HepG2 (cell line): ENCODE results near the gene WIF1. TPM values are rescaled to one million over a fixed set of nuclear protein-coding genes. Genes with fewer than 3 reads are reported as not detected.

Experiments
- ATAC-seq: fragments of 200-7000 bp; cut with Tn5 transposase; 3 replicates; pipeline ENCODE4 v1.9.1; 2020; ENCODE audit warnings: mild to moderate bottlenecking, moderate library complexity
- BruUV-seq: library from RNA; stranded (reverse); fragments of 400-500 nt; replicated peaks from 2 replicates; lab custom pipeline; 2021; lab: Mats Ljungman, UMichigan
- CTCF ChIA-PET: fragments of 300-600 bp; formaldehyde crosslinking; extraction: SDS; loops from one replicate; lab custom pipeline; 2021; ENCODE audit warnings: low total read pairs, inconsistent platforms, low intra/inter-chr PET ratio; lab: Yijun Ruan, JAX
- POLR2A ChIA-PET: fragments of 350-600 bp; sonication (Branson Sonifier 250); formaldehyde crosslinking; loops from one replicate; lab custom pipeline; 2020; ENCODE audit warnings: antibody characterized with exemption, inconsistent platforms; lab: Yijun Ruan, JAX
- DNase-seq: peaks from one replicate; pipeline ENCODE4 v3.0.0-alpha.2; 2015; ENCODE audit warnings: low spot score
- FAIRE-seq: peaks from 3 replicates; lab custom pipeline; 2011; peaks lifted over from hg19 to GRCh38; lab: Jason Lieb, UNC
- H2AFZ ChIP-seq: one replicate; pipeline ENCODE4 v1.6.1; 2011; ENCODE audit warnings: low read length, inconsistent platforms
- H3K27ac ChIP-seq: fragments of 300-600 bp; 3 replicates; pipeline ENCODE4 v1.8.0; 2011; ENCODE audit warnings: mixed run types, mild to moderate bottlenecking, mixed read lengths, low read length, inconsistent platforms; ENCODE audit not compliant: insufficient read depth; ENCODE audit errors: extremely low read length
- H3K27me3 ChIP-seq, 2 experiments: fragments of 200-600 bp in 1 of 2; 2 replicates in 1 of 2; 3 replicates in 1 of 2; pipeline versions ENCODE4 v1.6.0 to v1.8.0; 2011; ENCODE audit warnings: low read length in 2 of 2, mild to moderate bottlenecking in 2 of 2, moderate library complexity in 2 of 2, inconsistent platforms in 1 of 2; ENCODE audit not compliant: insufficient read depth in 2 of 2, control insufficient read depth in 1 of 2
- H3K36me3 ChIP-seq, 2 experiments: fragments of 200-600 bp in 1 of 2; replicated peaks in 1 of 2; 2 replicates in 1 of 2; 3 replicates in 1 of 2; pipeline versions ENCODE4 v1.5.1 to v1.8.0; 2011; ENCODE audit warnings: low read length in 2 of 2, inconsistent platforms in 1 of 2; ENCODE audit not compliant: insufficient read depth in 2 of 2, control insufficient read depth in 1 of 2
- H3K4me1 ChIP-seq: 2 replicates; pipeline ENCODE4 v1.5.1; 2012; ENCODE audit warnings: low read length, inconsistent platforms; ENCODE audit not compliant: insufficient read depth
- H3K4me2 ChIP-seq: 2 replicates; pipeline ENCODE4 v1.6.0; 2011; ENCODE audit warnings: low read depth, low read length, inconsistent platforms
- H3K4me3 ChIP-seq, 3 experiments: fragments of 200-600 bp in 1 of 3; sonication (generic), shearing (Covaris generic) in 1 of 3; replicated peaks in 1 of 3; 2 replicates each; pipeline ENCODE4 v1.5.1; 2011 to 2016; ENCODE audit warnings: low read length in 3 of 3, inconsistent platforms in 2 of 3, low read depth in 2 of 3, mild to moderate bottlenecking in 2 of 3, control low read depth in 1 of 3, mixed read lengths in 1 of 3; ENCODE audit not compliant: insufficient read depth in 1 of 3
- H3K79me2 ChIP-seq: one replicate; pipeline ENCODE4 v1.6.1; 2011; ENCODE audit warnings: low read length, inconsistent platforms; ENCODE audit not compliant: insufficient read depth
- H3K9ac ChIP-seq: 2 replicates; pipeline ENCODE4 v1.6.0; 2011; ENCODE audit warnings: mild to moderate bottlenecking, low read depth, low read length, inconsistent platforms; ENCODE audit not compliant: insufficient read depth
- H3K9me3 ChIP-seq: 2 replicates; pipeline ENCODE4 v1.5.1; 2012; ENCODE audit warnings: mild to moderate bottlenecking, low read length
- H4K20me1 ChIP-seq: 2 replicates; pipeline ENCODE4 v1.6.0; 2011; ENCODE audit warnings: inconsistent platforms, mild to moderate bottlenecking, low read length, moderate library complexity; ENCODE audit not compliant: insufficient read depth
- ARHGAP35 ChIP-seq: sonication (generic); formaldehyde crosslinking; IDR thresholded peaks from 2 replicates; pipeline ENCODE4 v1.9.0; 2022; ENCODE audit warnings: mild to moderate bottlenecking, inconsistent platforms, moderate library complexity, missing genetic modification reagents, borderline replicate concordance
- CCDC6 ChIP-seq: sonication (generic); formaldehyde crosslinking; IDR thresholded peaks from 2 replicates; pipeline ENCODE4 v1.8.1; 2022; ENCODE audit warnings: mild to moderate bottlenecking, missing genetic modification reagents, moderate library complexity
- CREB1 ChIP-seq, 2 experiments: fragments of 450-650 bp in 1 of 2; IDR thresholded peaks; 2 replicates each; pipeline ENCODE4 v1.6.1; 2016 to 2017; ENCODE audit warnings: control low read depth in 1 of 2, mild to moderate bottlenecking in 1 of 2, missing compliant biosample characterization in 1 of 2, missing genetic modification characterization in 1 of 2
- CREM ChIP-seq, 2 experiments: sonication (generic) in 1 of 2; formaldehyde crosslinking in 1 of 2; IDR thresholded peaks; 2 replicates each; pipeline versions ENCODE4 v1.4.0 to v1.6.1; 2016 to 2020; ENCODE audit warnings: antibody characterized with exemption in 1 of 2, mild to moderate bottlenecking in 1 of 2, missing genetic modification reagents in 1 of 2
- CTCF ChIP-seq: sonication (generic); formaldehyde crosslinking; IDR thresholded peaks from 2 replicates; pipeline ENCODE4 v1.5.0; 2020; ENCODE audit warnings: mild to moderate bottlenecking, missing genetic modification reagents, moderate library complexity
- DRAP1 ChIP-seq: IDR thresholded peaks from 2 replicates; pipeline ENCODE4 v1.6.1; 2016; ENCODE audit warnings: missing genetic modification reagents, missing compliant biosample characterization
- E2F2 ChIP-seq: sonication (generic); formaldehyde crosslinking; IDR thresholded peaks from 2 replicates; pipeline ENCODE4 v1.4.0; 2020; ENCODE audit warnings: missing genetic modification reagents, borderline replicate concordance
- GABPB1 ChIP-seq: IDR thresholded peaks from 2 replicates; pipeline ENCODE4 v1.6.1; 2016; ENCODE audit warnings: mild to moderate bottlenecking, missing genetic modification reagents, moderate library complexity, missing compliant biosample characterization
- ISX ChIP-seq: sonication (generic); formaldehyde crosslinking; conservative IDR thresholded peaks from 2 replicates; pipeline ENCODE4 v1.5.0; 2020; ENCODE audit warnings: missing genetic modification reagents
- KLF15 ChIP-seq: sonication (generic); formaldehyde crosslinking; IDR thresholded peaks from 2 replicates; pipeline ENCODE4 v1.8.1; 2023; ENCODE audit warnings: borderline replicate concordance, mild to moderate bottlenecking, inconsistent platforms, missing genetic modification reagents, mixed read lengths
- SIX1 ChIP-seq: sonication (generic); formaldehyde crosslinking; IDR thresholded peaks from 2 replicates; pipeline ENCODE4 v1.4.0; 2020; ENCODE audit warnings: missing genetic modification reagents, borderline replicate concordance
- ZBTB26 ChIP-seq: IDR thresholded peaks from 2 replicates; pipeline ENCODE4 v1.6.1; 2016; ENCODE audit warnings: missing compliant biosample characterization, missing genetic modification reagents, borderline replicate concordance
- ZNF503 ChIP-seq: sonication (generic); formaldehyde crosslinking; IDR thresholded peaks from 2 replicates; pipeline ENCODE4 v1.4.0; 2020; ENCODE audit warnings: missing genetic modification reagents
- ZNF577 ChIP-seq: sonication (generic); formaldehyde crosslinking; IDR thresholded peaks from 2 replicates; pipeline ENCODE4 v1.4.0; 2020; ENCODE audit warnings: mild to moderate bottlenecking, low read depth, missing genetic modification reagents, borderline replicate concordance
- ZNF629 ChIP-seq: sonication (generic); formaldehyde crosslinking; conservative IDR thresholded peaks from 2 replicates; pipeline ENCODE4 v1.5.0; 2020; ENCODE audit warnings: missing genetic modification reagents
- ZNF703 ChIP-seq: sonication (generic); formaldehyde crosslinking; IDR thresholded peaks from 2 replicates; pipeline ENCODE4 v1.5.1; 2020; ENCODE audit warnings: missing genetic modification reagents, mild to moderate bottlenecking, moderate library complexity, borderline replicate concordance
- ZNF780A ChIP-seq: sonication (generic); formaldehyde crosslinking; IDR thresholded peaks from 2 replicates; pipeline ENCODE4 v1.8.0; 2022; ENCODE audit warnings: mild to moderate bottlenecking, missing genetic modification reagents, moderate library complexity
- WGBS: methylation state at CpG from one replicate; pipeline ENCODE4 v1.1.6; 2017; ENCODE audit warnings: low lambda C conversion rate; 5-methylcytosine and 5-hydroxymethylcytosine counted together
- in situ Hi-C: cut with HindIII; loops from 2 replicates; pipeline ENCODE4 v1.10.0; 2017; ENCODE audit warnings: low pct_unique_long_range_greater_than_20kb; ENCODE audit not compliant: extremely low pct_ligation_motif_present
- intact Hi-C: fragments of 100-400 bp; cut with micrococcal nuclease; formaldehyde crosslinking; loops from one replicate; pipeline ENCODE4 v1.10.0; 2022; ENCODE audit not compliant: unreplicated experiment
- polyA plus RNA-seq, 8 experiments: library from polyadenylated mRNA; depleted of rRNA in 3 of 8; stranded (reverse) in 7 of 8; unstranded in 1 of 8; fragments of >200 nt; fragmentation: Illumina TruSeq in 4 of 8; extraction: Trizol in 4 of 8; gene quantifications; 2 replicates each; pipeline versions ENCODE4 v1.2.1 to v1.2.3, GENCODE V29; 2011 to 2016; ENCODE audit warnings: low read depth in 4 of 8, missing spikeins in 1 of 8, mixed read lengths in 1 of 8; ENCODE audit not compliant: insufficient read depth in 1 of 8
- total RNA-seq, 5 experiments: library from RNA; depleted of rRNA; stranded (reverse); fragments of >200 nt; fragmentation: Illumina TruSeq; extraction: Trizol; gene quantifications; 2 replicates each; pipeline ENCODE4 v1.2.3, GENCODE V29; 2016; ENCODE audit warnings: low read depth in 1 of 5

Gene WIF1
- total and polyA plus RNA-seq, 2 of the 13 experiments (the other 11 are each of a cell fraction or from before 2014, with no cell fraction given), result not detected

GRCh38 chr12:65164244-65164643 is 43.1 kb upstream of the WIF1 start (continued):
- TF ChIP-seq ZNF780A (no peak), GABPB1 (CRISPR knock-in tag) (no peak), CTCF (CRISPR knock-in tag) (no peak), ZNF629 (no peak), E2F2 (CRISPR knock-in tag) (no peak), ARHGAP35 (CRISPR knock-in tag) (no peak), CREB1 (IDR thresholded peaks at IDR 0.05) (no peak), CREB1 (CRISPR knock-in tag; IDR thresholded peaks at IDR 0.05) (no peak), ZNF703 (CRISPR knock-in tag) (no peak)

GRCh38 chr12:65162609-65163008 is 41.5 kb upstream of the WIF1 start:
- ATAC-seq (no peak), FAIRE-seq (no peak), DNase-seq (no peak)
- H3K4me1 ChIP-seq, result no peaks in the 10 kb centered on the region
- H4K20me1 ChIP-seq, result no peaks in the 10 kb centered on the region
- POLR2A ChIA-PET, result no interaction called here
- CTCF ChIA-PET, result no interaction called here
- H3K9me3 ChIP-seq, result no peaks in the 10 kb centered on the region
- no peak overlapping the region for H3K4me2 ChIP-seq
- 97% methylated on average over 1 of the region's 1 CpG for WGBS
- no peak overlapping the region for H2AFZ ChIP-seq
- H3K9ac ChIP-seq, result no peak overlapping the region
- H3K27ac ChIP-seq, result no peak overlapping the region
- intact Hi-C loops (loop anchor here (10.0 kb wide), 1 partner anchor 758 kb away; the partner anchor contains the start of gene XPOT), in situ Hi-C loops (no loop called here)
- no peaks in the 10 kb centered on the region for H3K36me3 ChIP-seq
- no peaks in the 10 kb centered on the region for H3K79me2 ChIP-seq
- peaks cover 0 to 5% of the 10 kb centered on the region in 2 experiments; a peak in 2 of 5 replicates for H3K27me3 ChIP-seq
- no peak overlapping the region for H3K4me3 ChIP-seq
- BruUV-seq, result no TSS peak
- TF ChIP-seq KLF15, result no peak
- no peak for TF ChIP-seq ZNF577 (CRISPR knock-in tag)
- TF ChIP-seq SIX1, result no peak
- TF ChIP-seq ISX, result no peak
- TF ChIP-seq ZNF503 (CRISPR knock-in tag), result no peak
- TF ChIP-seq ZBTB26 (CRISPR knock-in tag), result no peak
- no peak for TF ChIP-seq DRAP1 (CRISPR knock-in tag)
- TF ChIP-seq CREM (IDR thresholded peaks at IDR 0.05), result no peak
- no peak for TF ChIP-seq CREM (CRISPR knock-in tag; IDR thresholded peaks at IDR 0.05)
- no peak for TF ChIP-seq CCDC6 (CRISPR knock-in tag)
